HG03196 (cell line): ENCODE measurements around the gene UNC5C.
A peak's percentile ranks its signal among the peaks of the same experiment; 100 is the strongest.
"Not testable (repeated sequence)": the region's sequence is repeated elsewhere in the genome, so short reads cannot be mapped to it uniquely, and the experiment has no call there.

Experiments
- ATAC-seq: cut with Tn5 transposase; IDR thresholded peaks from one replicate; pipeline ENCODE4 v1.9.1; 2021; ENCODE audit not compliant: unreplicated experiment

UNC5C gene

DNA sequence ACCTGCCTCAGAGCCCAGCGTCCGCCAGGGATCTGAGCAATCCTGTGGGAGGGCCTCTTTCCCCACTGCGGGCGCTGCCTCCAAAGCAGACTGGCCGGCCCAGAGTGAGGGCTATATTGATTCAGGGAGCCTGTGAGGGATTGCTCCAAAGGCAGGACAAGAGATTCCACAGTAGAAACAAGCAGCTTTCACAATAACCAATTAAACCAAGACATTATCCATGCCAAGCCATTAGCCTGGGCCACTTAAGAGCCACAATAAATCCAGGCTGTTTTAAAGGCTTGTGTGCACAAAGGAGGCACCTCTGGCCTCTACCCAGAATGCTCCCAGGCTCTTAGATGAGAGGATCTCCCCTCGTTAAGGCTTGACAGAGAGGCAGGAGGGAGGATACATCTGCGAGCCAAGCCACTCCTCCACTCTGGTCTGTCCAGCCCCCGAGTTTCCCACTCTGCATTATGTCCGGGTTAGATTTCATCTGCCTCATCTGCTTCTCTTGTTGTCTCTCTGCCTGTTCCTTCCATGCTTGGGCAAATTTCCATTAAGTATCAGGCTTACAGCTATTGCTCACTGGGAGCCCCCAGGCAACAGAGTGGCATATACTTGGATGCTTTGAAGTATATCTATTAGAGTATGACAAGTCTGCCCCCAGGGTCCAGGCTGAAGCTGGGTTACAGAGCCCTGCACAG lies 357.9 kb downstream of the UNC5C start:
- no peak for ATAC-seq

DNA sequence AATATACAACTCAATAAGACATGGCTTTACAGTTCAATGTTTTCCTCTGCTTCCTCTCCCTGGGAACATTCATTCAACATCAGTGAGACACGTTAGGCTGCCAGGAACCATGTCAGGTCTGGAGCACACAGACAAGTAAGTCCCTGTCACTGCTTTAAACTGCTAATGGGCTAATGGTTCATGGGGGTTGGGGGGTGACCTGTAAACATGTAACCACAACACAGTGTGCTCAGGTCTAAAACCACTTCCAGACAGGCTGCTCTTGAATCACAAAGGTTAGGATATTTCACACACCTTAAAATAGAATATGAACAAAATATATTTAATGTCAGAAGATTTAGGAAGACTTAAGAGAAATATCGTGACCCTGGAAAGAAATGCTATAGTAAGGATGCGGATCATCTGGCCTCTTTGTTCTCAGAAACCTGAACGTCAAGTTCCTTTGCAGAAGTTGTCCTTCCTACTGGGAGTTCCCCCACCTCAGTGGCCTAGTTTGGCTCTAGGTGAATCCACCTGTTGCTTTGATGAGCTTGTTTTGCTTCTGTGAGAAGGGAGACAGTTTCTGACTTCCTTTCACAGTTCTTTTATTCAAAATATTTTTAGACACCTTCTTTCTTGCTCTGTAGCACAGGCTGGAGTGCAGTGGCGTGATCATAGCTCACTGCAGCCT lies 359.9 kb downstream of the UNC5C start:
- ATAC-seq, result no peak

DNA sequence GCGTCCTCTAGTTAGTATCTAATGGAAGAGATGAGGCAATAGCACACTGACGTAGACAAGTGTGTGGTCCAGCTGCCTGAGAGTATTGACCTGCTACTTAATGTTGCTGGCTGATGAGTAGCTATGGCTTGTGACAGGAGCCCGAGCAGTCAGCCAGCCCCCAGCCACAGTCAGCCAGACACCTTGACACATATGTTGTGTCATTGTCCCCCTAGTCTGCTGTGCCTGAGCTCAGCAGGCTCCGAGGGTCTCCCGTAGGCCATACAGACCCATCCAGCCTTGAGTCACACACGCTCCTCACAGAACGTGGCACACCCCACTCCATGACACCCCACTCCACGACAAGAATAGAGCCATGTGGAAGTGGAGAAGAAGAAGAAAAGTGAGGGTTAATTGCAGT lies 362.1 kb downstream of the UNC5C start:
- ATAC-seq, result no peak

DNA sequence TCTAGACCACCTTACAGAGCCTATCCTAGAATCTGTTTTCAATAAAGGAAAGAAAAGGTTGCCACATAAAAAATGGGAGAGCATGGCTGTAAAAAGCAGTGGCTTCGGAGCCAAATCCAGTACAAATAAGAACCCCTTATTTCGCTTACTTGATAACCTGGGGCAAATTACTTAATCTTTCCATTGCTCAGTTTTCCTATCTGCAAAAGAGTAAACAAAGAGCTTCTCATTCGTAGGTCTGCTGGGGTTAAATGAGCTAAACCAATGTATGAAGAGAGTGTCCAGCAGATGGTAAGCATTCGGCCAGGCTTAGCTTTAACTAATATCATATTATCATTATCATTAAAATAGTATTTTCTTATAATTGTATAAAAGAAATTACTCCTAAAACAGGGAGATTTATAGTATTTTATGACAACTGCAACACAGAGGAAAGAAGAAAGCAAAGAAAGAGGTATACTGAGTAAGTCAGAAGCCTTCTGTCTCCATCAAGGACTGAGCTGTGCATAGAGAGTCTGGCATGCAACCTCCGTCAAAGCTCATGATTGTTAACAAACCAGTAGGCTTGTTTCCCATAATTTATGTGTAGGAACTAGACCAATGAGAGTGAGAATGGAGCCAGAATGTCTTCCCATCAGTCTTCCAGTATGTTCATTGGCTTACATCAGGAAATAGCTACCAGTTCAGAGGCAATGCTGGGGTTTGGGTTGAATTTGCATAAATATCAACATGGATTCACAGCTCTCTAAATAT lies 364.9 kb downstream of the UNC5C start:
- ATAC-seq, result no peak

DNA sequence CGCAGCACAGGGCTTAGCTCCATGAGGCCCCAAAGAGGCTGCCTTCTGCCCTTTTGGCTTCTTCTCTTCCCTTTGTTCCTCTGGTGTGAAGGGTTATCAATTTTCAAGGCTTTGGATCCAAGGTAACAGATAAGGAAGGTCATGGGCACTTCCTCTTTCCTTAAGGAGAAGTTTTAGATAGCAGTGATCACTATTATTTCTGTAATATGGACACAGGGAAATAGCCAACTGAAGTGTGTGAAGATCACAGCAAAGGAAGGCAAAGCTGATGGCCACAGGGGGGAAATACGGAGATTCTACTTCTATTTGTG lies 366.8 kb downstream of the UNC5C start:
- ATAC-seq, result no peak

DNA sequence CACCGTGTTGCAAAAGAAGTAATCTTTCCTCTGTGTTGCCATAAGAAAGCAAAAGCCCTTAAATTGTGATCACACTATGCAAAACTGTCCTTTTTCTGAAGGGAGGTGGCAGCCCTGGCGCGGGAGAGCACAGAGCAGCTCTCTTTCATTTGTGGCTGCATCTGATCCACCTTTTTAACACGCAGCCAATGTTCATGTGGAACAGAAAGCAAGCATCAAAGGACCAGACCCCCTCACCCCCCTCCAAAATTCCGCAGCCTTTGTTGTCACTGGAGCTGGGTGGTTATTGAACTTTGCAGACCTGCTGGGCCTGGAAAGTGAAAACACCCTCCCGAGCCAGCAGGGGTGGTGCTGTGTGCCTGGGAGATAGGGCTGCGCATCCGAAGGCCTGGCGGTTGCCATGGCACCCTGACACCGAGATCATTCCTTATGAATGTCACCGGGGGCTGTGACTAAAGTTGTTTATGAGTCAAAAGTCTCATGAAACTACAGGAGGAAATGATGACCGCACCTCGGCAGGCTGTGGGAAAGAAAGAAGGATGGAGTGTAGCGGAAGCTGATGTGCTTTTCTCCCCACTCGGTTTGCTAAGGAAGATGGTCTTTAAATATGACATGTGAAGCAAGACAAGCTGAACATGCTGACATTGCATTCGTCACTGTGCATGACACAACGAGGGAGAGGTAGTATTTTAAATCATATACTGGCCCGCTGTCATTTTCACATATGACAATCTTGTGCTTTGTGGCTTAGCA lies 367.4 kb downstream of the UNC5C start:
- no peak for ATAC-seq

DNA sequence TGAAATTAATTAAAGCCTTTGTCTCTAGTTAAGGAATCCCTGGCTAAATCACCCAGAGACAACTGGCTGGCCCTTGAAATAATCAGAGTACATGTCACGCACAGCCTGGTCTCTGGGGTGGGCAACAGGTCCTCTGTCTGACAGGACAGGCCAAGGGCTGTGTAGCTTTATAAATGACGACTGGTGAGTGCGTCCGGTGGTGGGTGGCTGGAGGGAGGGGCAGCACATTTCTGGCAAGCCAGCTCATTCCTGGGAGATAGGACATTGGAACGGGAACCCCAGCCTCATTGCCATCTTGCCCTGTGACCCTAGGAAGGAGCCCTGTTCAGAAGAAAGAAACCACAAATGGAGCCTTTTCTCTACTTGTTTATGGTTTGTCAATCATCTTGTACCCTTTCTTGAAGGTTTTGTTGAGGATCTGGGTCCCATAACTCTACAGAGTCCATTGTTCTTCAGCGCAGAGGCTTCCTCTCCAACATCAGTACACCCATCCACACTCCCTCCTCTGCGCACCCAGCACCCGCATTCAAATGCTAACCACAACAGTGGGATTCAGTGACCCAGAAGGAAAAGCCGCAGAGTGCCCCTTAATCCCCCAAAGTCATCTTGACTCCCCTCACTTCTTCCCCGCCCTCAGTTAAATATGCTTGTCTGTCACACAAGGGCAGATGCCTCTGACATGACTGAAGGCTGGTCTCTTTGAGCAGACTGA lies 368.1 kb downstream of the UNC5C start:
- ATAC-seq, result no peak

DNA sequence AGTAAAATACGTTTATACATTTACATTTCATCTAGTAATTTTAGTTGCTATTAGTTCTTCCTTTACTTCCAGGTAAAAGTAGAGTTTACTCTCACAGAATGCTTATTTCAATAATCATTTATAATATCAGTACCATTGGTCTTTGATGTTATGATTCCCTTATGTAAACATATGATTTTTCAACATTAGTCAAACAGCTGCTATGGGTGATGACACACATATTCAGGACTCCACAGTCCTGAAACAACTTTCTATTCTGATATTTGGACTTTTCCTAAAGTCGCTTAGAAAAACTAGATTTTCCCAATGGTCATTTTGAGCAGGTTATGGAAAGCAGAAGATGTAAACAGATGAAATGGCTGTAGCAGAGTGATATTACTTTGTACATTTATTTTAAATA lies 369.8 kb downstream of the UNC5C start:
- ATAC-seq, result no peak

DNA sequence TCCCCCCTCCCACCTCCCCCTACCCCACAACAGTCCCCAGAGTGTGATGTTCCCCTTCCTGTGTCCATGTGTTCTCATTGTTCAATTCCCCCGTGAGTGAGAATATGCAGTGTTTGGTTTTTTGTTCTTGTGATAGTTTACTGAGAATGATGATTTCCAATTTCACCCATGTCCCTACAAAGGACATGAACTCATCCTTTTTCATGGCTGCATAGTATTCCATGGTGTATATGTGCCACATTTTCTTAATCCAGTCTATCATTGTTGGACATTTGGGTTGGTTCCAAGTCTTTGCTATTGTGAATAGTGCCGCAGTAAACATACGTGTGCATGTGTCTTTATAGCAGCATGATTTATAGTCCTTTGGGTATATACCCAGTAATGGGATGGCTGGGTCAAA lies 377.4 kb downstream of the UNC5C start:
- not testable (repeated sequence) for ATAC-seq

DNA sequence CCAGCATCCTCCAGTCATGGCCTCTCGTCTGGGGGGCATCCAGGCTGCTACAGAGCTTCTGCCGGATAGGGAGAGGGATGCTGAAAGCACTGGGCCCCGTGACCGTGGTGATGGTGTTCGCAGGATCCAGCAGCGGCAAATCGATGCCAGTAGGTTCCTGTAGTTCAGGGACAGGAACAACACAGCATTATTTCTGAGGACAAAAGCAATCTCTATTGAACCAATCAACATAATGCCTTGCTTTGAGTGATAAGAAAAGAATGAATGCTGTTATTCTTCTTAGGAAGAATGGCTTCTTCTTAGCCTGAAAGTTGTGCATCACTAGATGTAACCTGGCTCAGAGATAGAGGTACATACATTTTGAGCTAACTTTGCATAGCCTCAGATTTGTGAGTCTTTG lies 378.6 kb downstream of the UNC5C start:
- ATAC-seq, result no peak

DNA sequence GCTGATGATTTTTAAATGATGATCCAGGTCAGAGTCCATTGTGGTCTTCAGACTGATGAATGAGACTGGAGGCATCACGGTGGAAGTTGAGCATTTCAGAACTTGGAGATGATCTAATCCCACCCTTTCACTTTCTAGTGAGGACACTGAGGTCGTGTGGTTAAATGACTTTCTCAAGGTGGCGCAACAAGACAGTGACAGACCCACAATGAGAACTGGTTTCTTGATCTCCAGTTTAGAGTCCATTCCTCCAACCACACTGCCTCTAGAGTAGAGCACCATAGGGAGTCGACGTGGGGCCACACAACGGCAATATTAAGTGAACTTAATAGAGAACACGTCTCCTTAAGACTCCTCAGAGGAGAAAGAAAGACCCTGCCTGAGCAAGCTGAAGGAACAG lies 381.0 kb downstream of the UNC5C start:
- ATAC-seq, result no peak

DNA sequence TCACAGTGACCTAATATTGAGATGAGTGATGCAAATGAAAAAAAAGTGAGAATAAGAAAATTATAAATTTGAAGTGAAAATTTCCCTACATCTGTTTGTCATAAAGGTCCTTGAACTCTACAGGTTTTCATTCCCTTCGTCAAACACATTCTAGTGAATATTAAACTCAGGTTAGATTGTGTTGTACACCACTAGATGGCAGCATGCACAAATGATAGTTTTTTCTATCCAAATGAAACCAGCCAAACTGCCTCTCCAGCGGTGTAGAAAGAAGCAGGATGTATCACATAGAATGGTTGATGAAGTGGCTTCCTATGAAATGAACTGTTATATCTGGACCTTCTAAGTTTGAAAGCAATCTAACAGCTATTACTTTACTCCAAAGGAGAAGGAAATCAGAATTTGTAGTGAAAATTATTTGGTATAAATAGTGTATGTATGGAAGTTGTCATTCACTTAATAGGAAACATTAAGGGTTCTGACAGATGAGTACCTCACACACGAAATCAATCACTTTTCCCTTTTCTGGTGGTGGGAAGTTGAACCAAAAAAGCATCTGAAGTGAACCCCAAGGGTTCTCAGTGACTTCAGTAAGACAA lies 382.7 kb downstream of the UNC5C start:
- peak; percentile 85 for ATAC-seq

DNA sequence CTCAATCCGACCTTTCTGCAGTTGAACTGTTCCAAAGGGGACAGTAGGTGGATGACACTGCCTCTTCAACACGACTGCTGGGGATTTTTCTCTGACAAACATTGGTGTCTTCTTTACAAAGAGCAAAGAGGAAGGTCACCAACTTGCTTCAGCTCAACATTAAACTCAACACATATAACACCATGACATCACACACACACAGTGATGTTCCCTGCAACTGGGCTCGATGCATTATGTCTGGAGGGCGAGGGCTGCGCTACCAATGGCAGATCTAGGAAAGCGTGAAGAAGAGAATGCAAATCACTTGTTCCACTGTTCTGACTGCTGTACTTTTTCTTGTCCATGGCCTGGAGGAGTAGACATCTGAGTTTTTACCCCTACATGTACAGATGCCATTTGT lies 385.9 kb downstream of the UNC5C start:
- no peak for ATAC-seq

DNA sequence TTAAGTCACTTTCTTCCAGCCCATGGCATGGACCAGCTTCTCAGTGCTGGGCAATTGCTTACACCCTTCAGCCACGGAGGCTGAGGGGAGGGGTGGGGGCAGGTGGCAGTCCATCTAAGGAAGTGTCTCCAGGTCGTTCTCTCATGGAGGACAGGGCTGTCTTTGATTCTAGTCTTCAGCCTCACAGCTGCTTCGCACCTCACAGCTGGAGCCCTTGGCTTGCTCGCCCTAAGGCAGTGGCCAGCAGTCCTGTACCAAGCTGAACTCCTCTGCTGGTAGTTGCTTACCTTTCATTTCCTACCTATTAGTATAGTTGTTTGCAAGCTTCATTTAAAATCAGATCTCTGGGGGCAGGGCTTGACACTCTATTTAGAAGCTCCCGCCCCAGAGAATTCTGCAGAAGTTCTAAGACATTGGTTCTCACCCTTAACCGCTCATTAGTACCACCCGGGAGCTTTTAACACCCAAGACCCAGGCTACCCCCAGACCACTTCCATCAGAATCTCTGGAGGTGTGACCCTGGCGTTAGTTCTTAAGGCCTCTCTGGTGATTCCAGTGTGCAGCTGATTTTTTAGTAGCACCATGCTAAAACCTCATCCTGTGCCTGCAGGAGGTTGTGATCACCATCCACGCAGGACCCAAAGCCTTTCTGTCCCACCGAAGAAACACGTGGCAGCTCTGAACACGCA lies 386.8 kb downstream of the UNC5C start:
- ATAC-seq, result no peak

DNA sequence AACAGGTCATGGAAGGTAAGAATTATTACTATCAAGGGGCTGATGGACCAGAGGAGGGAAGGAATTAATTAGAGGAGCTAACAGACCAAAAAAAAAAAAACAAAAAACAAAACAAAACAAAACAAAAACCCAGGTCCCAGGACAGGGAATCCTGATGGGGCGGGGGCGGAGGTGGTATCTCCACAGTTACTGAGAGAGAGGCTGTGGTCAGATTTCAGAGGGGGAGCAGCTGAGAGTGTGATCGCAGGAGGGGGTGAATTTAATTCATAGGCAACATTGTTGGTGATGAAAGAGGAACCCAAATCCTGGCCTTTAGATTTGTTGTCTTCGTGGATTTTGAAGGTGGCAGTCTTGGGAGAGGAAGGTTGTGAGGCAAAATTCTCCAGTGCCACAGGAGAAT lies 389.4 kb downstream of the UNC5C start:
- no peak for ATAC-seq

DNA sequence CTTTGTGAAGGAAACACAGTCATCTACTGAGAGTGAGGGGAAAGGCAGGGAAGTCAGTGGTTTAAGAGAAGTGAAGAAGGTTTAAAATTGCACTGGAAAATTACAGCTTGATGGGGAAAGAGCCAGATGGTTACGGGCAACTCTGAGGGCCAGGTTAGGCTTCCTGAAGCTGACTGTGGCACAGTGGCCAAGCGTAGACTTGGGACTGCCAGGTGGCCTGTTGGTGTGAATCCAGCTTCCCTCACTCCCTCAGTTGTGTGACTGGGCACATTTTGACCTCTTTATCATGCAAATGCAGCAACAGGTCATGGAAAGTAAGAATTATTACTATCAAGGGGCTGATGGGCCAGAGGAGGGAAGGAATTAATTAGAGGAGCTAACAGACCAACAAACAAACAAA lies 390.1 kb downstream of the UNC5C start:
- no peak for ATAC-seq

DNA sequence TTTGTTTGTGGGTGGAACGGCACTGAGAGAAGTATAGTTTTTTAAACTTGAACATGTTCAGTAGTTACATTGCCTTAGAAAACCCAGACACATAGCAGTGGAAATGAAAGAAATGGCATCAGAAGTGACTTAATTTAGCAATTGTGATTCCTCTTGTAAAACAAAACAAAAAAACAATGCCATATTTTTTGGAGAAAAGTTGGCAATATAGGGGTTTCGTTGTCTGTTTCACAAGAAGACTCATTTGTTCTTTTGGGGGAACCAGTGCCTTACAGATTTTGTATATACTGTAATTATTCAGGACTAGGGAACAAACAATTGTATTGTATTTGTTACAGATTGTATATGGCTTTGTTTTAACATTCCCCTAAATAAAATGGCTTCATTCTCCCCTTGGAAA lies 390.7 kb downstream of the UNC5C start:
- ATAC-seq, result no peak

DNA sequence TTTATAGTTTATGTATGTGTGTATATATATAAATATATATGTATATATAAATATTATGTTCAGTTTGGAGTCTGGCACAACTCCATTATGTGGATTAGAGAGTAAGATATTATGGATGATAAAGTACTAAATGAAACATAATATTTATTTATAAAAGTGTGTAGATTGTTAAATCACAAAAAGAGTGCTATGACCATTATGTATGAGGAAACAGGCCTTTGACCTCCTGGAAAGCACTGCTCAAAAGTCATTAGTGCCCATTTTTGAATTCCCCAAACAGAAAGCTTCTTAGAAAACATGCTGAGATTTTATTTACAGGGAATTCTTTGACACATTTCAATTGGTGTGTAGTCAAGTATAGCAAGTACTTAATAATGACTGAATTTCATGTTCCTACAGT lies 391.2 kb downstream of the UNC5C start:
- ATAC-seq, result no peak

DNA sequence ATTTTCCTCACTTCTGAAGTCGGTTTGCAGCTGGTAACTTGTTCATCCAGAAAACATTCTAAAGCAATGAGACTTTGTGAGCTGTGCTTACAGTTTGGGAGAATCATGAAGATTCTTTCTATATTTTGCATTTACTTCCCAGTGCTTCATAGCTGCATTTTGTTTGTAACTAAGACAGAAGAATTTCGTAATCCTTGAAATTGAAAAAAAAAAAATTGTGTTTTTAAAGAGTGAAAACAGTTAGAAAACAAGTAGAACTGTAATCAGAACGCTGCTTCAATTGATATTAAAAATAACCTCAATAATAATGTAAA lies 392.4 kb downstream of the UNC5C start:
- no peak for ATAC-seq

DNA sequence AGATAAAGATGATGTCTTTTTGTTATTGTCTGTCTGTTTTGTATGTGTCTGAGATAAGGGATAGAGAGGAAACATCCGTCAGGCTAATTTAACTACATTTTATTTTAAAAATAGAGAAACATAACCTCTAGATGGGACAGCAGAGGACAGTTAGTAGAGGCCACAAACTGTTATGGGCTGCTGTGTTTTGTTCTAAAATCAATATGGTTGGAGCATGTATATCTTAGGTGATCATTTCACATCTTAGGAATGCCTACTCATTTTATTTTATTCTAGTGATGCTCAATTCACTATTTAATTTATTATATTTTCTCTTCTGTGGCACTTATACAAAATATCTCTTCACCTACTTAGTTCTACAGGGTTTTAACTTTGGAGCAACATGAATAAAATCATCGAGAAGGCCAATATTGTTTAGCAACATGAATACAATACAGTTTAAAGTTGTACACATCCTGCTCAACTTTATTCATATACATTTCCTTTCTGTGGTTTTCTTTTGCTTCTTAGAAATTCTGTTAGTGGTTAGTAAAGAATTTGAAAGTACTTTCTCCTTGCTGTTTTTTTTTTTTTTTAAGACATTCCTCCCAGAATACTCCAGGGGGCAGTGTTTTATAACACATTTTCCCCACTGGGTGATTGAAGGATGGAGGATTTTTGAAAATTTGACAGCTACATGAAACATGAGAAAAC lies 392.9 kb downstream of the UNC5C start:
- ATAC-seq, result peak; percentile 60
